ENCODE data around the gene INCA1. TPM values are rescaled to one million over a fixed set of nuclear protein-coding genes. Genes with fewer than 3 reads are reported as not detected.

The INCA1 gene
- polyA plus RNA-seq, 1 of the 3 experiments (the other 2 are of a cell fraction) = 1.2 TPM

GRCh38 chr17:5042157-5043022 lies 45.1 kb upstream of the INCA1 start:
- Histone ChIP-seq H3K27ac (ENCODE audit: low read depth in 2 of 2, low read length in 1 of 2) (no peak overlapping the region), H3K36me3 (replicated peaks in 1 of 2; ENCODE audit: control insufficient read depth in 1 of 2, insufficient read depth in 2 of 2, low read length in 1 of 2) (no peaks in the 10 kb centered on the region), H3K4me2 (no peak overlapping the region), H3F3A (replicated peaks; ENCODE audit: insufficient read depth) (no peaks in the 10 kb centered on the region), H3K27me3 (ENCODE audit: insufficient read depth) (no peaks in the 10 kb centered on the region), H3K4me3 (ENCODE audit: low read depth in 2 of 2, low read length in 1 of 2) (no peak overlapping the region), H3K79me2 (ENCODE audit: insufficient read depth) (no peaks in the 10 kb centered on the region), H3K9me2 (no peaks in the 10 kb centered on the region), H3K9me3 (no peaks in the 10 kb centered on the region), H3K9ac (no peak overlapping the region), H3K4me1 (ENCODE audit: control insufficient read depth in 1 of 2, insufficient read depth in 2 of 2, low read depth in 1 of 2, low read length in 1 of 2) (no peaks in the 10 kb centered on the region), H4K20me1 (ENCODE audit: insufficient read depth) (no peaks in the 10 kb centered on the region), H2AFZ (ENCODE audit: low read depth) (no peak overlapping the region)
- WGBS (ENCODE audit: low lambda C conversion rate) = 82% methylated on average over 15 of the region's 15 CpGs
- ChIA-PET POLR2A (no interaction called here), CTCF (interaction anchor here (1.1 kb wide), 1 partner anchor 133 kb away, joined by 3 read pairs; no protein-coding TSS in a partner anchor)
- DNase-seq = no peak
- TF ChIP-seq TEAD4 (IDR thresholded peaks at IDR 0.05; ENCODE audit: borderline replicate concordance, insufficient read depth) = no peak
- no peak for TF ChIP-seq MXI1 (IDR thresholded peaks at IDR 0.05; ENCODE audit: low read depth, low read length)
- TF ChIP-seq TCF12 (IDR thresholded peaks at IDR 0.05) = no peak
- TF ChIP-seq SIN3A (IDR thresholded peaks at IDR 0.05; ENCODE audit: borderline replicate concordance, low read depth, low read length) = no peak
- TF ChIP-seq NFIC (IDR thresholded peaks at IDR 0.05; ENCODE audit: borderline replicate concordance) = no peak
- no peak for TF ChIP-seq REST (IDR thresholded peaks at IDR 0.05; ENCODE audit: low read depth, low read length)
- no peak for TF ChIP-seq EP300 (IDR thresholded peaks at IDR 0.05; ENCODE audit: borderline replicate concordance in 1 of 2, low read depth in 1 of 2, low read length in 1 of 2)
- TF ChIP-seq PBX3 (IDR thresholded peaks at IDR 0.05) = no peak
- no peak for TF ChIP-seq RXRA (IDR thresholded peaks at IDR 0.05; ENCODE audit: borderline replicate concordance, low read depth)
- TF ChIP-seq MEF2A (IDR thresholded peaks at IDR 0.05; ENCODE audit: borderline replicate concordance, low read depth) = no peak
- no peak for TF ChIP-seq GABPA (IDR thresholded peaks at IDR 0.05; ENCODE audit: low read depth)
- no peak for TF ChIP-seq RAD21 (IDR thresholded peaks at IDR 0.05; ENCODE audit: low read length)
- no peak for TF ChIP-seq GATA2 (CRISPR knock-in tag; IDR thresholded peaks at IDR 0.05)
- no peak for TF ChIP-seq RFX5 (IDR thresholded peaks at IDR 0.05; ENCODE audit: low read length)
- TF ChIP-seq SMC3 (IDR thresholded peaks at IDR 0.05; ENCODE audit: low read depth, low read length) = no peak
- TF ChIP-seq FOXJ3 (CRISPR knock-in tag; IDR thresholded peaks at IDR 0.05) = no peak
- TF ChIP-seq, protein P1, sequence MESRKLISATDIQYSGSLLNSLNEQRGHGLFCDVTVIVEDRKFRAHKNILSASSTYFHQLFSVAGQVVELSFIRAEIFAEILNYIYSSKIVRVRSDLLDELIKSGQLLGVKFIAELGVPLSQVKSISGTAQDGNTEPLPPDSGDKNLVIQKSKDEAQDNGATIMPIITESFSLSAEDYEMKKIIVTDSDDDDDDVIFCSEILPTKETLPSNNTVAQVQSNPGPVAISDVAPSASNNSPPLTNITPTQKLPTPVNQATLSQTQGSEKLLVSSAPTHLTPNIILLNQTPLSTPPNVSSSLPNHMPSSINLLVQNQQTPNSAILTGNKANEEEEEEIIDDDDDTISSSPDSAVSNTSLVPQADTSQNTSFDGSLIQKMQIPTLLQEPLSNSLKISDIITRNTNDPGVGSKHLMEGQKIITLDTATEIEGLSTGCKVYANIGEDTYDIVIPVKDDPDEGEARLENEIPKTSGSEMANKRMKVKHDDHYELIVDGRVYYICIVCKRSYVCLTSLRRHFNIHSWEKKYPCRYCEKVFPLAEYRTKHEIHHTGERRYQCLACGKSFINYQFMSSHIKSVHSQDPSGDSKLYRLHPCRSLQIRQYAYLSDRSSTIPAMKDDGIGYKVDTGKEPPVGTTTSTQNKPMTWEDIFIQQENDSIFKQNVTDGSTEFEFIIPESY (IDR thresholded peaks at IDR 0.05; ENCODE audit: borderline replicate concordance, low read depth) = no peak
- no peak for TF ChIP-seq USF1 (IDR thresholded peaks at IDR 0.05; ENCODE audit: borderline replicate concordance, low read depth)
- no peak for TF ChIP-seq IRF3 (IDR thresholded peaks at IDR 0.05; ENCODE audit: low read depth, low read length)
